Stimulated activated CD4-positive, alpha-beta T cell treated with anti-CD3 and anti-CD28 coated beads, Interleukin-15, amount 100 ng/mL, for 1 hour (primary cell): Measurements from ENCODE around the gene CRYBG1.

Experiments used
- DNase-seq, 2 donors: peaks; one replicate each; pipeline ENCODE4 v3.0.0-alpha.2; 2020; ENCODE audit warnings: low read depth in 1 of 2, low spot score in 1 of 2

CRYBG1 gene

GRCh38 chr6:106421496-106421895 lies 61.0 kb downstream of the CRYBG1 start:
- DNase-seq: no peak

- no peak for DNase-seq
These were observed 62.0 kb downstream of the CRYBG1 start for GRCh38 chr6:106422534-106422933.

GRCh38 chr6:106425382-106425781 lies 64.9 kb downstream of the CRYBG1 start:
- DNase-seq: no peak

GRCh38 chr6:106426250-106426970 lies 65.9 kb downstream of the CRYBG1 start:
- DNase-seq: no peak

GRCh38 chr6:106430466-106430865 lies 69.9 kb downstream of the CRYBG1 start:
- no peak for DNase-seq

GRCh38 chr6:106431405-106431804 lies 70.9 kb downstream of the CRYBG1 start:
- no peak for DNase-seq

GRCh38 chr6:106431972-106432371 lies 71.5 kb downstream of the CRYBG1 start:
- DNase-seq: no peak

- DNase-seq: no peak
These were observed 74.0 kb downstream of the CRYBG1 start for GRCh38 chr6:106434530-106434929.

- DNase-seq: no peak
These were observed 78.9 kb downstream of the CRYBG1 start for GRCh38 chr6:106439459-106439858.

- DNase-seq: no peak
These were observed 80.0 kb downstream of the CRYBG1 start for GRCh38 chr6:106440546-106440945.

- DNase-seq: no peak
These were observed 81.9 kb downstream of the CRYBG1 start for GRCh38 chr6:106442395-106442794.

GRCh38 chr6:106444777-106445507 lies 84.4 kb downstream of the CRYBG1 start:
- no peak for DNase-seq

GRCh38 chr6:106445508-106445878 lies 85.0 kb downstream of the CRYBG1 start:
- DNase-seq: no peak

- no peak for DNase-seq
These were observed 85.9 kb downstream of the CRYBG1 start for GRCh38 chr6:106446287-106446885.

GRCh38 chr6:106446983-106447382 lies 86.5 kb downstream of the CRYBG1 start:
- no peak for DNase-seq

- no peak for DNase-seq
These were observed 87.5 kb downstream of the CRYBG1 start for GRCh38 chr6:106448000-106448426.

- no peak for DNase-seq
These were observed 90.1 kb downstream of the CRYBG1 start for GRCh38 chr6:106450653-106451052.

GRCh38 chr6:106451439-106451838 lies 90.9 kb downstream of the CRYBG1 start:
- no peak for DNase-seq

GRCh38 chr6:106452628-106453027 lies 92.1 kb downstream of the CRYBG1 start:
- no peak for DNase-seq

GRCh38 chr6:106453756-106454367 lies 93.3 kb downstream of the CRYBG1 start:
- no peak for DNase-seq

- no peak for DNase-seq
These were observed 96.2 kb downstream of the CRYBG1 start for GRCh38 chr6:106456756-106457155.
